Astrocyte (in vitro differentiated cells and primary cell): ENCODE measurements around the gene MYH15.

Source experiments
- EZH2 ChIP-seq: IDR thresholded peaks from 2 replicates; pipeline ENCODE4 v1.6.1; 2012; ENCODE audit warnings: mild to moderate bottlenecking, low read length, inconsistent platforms; ENCODE audit not compliant: insufficient read depth
- TF ChIP-seq, protein P1 (sequence below): IDR thresholded peaks from 2 replicates; pipeline ENCODE4 v1.5.1; 2011; ENCODE audit warnings: low read depth, mild to moderate bottlenecking, inconsistent platforms, low read length, moderate library complexity; ENCODE audit not compliant: insufficient read depth

DNA sequence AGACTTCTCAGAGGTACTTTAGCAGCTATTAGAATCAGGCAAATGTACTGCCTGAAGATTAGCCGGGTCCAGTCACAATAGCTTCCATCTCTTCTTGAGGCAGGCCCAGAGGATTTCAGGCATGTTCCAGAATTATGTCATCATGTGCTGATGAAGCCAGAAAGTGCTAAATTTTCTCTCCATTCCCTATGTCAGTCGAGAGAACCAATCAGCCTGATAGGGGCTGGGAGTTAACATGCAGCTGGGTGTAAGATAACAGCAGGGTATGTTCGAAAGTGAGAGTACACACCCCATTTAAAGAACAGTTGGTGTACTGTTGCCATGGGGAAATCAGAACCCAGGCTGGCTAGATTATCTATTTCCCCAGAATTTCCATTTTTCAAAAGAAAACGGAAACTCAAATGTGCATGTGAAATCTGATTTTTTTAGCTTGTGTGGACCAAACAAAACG, 48.7 kb downstream of the MYH15 start:
- no peak for TF ChIP-seq EZH2
- TF ChIP-seq, protein P1, sequence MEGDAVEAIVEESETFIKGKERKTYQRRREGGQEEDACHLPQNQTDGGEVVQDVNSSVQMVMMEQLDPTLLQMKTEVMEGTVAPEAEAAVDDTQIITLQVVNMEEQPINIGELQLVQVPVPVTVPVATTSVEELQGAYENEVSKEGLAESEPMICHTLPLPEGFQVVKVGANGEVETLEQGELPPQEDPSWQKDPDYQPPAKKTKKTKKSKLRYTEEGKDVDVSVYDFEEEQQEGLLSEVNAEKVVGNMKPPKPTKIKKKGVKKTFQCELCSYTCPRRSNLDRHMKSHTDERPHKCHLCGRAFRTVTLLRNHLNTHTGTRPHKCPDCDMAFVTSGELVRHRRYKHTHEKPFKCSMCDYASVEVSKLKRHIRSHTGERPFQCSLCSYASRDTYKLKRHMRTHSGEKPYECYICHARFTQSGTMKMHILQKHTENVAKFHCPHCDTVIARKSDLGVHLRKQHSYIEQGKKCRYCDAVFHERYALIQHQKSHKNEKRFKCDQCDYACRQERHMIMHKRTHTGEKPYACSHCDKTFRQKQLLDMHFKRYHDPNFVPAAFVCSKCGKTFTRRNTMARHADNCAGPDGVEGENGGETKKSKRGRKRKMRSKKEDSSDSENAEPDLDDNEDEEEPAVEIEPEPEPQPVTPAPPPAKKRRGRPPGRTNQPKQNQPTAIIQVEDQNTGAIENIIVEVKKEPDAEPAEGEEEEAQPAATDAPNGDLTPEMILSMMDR = no peak
